Neural cell (in vitro differentiated cells): Measurements from ENCODE around the gene BRD7.

ENCODE experiments used
- CTCF ChIP-seq: fragments of 450-650 bp; IDR thresholded peaks from 2 replicates; pipeline ENCODE4 v1.5.1; 2014; ENCODE audit warnings: antibody characterized with exemption, mild to moderate bottlenecking, moderate library complexity; ENCODE audit not compliant: poor library complexity, severe bottlenecking
- EP300 ChIP-seq: fragments of 450-650 bp; conservative IDR thresholded peaks from 2 replicates; pipeline ENCODE4 v1.6.1; 2014; ENCODE audit warnings: antibody characterized with exemption, mild to moderate bottlenecking, moderate library complexity; ENCODE audit not compliant: poor library complexity, severe bottlenecking
- EZH2 ChIP-seq: fragments of 200-600, 300-800 bp; shearing (Covaris generic), sonication (generic); IDR thresholded peaks from 2 replicates; pipeline ENCODE4 v1.6.1; 2014; ENCODE audit warnings: antibody characterized with exemption, low read length, borderline replicate concordance, mild to moderate bottlenecking; ENCODE audit not compliant: insufficient read depth, poor library complexity, severe bottlenecking
- MXI1 ChIP-seq: fragments of 450-650 bp; conservative IDR thresholded peaks from 2 replicates; pipeline ENCODE4 v1.6.1; 2014; ENCODE audit warnings: antibody characterized with exemption, mild to moderate bottlenecking; ENCODE audit not compliant: poor library complexity, severe bottlenecking
- REST ChIP-seq: IDR thresholded peaks from 2 replicates; pipeline ENCODE4 v1.6.1; 2012; ENCODE audit warnings: borderline replicate concordance
- TAF1 ChIP-seq: IDR thresholded peaks from 2 replicates; pipeline ENCODE4 v1.6.1; 2012; ENCODE audit warnings: low read depth

GRCh38 chr16:50386139-50386538 is 17.4 kb upstream of the BRD7 start:
- no peak for TF ChIP-seq EZH2
- no peak for TF ChIP-seq REST
- TF ChIP-seq CTCF = no peak
- TF ChIP-seq MXI1 = no peak
- no peak for TF ChIP-seq TAF1
- no peak for TF ChIP-seq EP300
